Thyroid gland (tissue), 4 donors: ENCODE data around the gene NIPAL3. TPM values are rescaled to one million over a fixed set of nuclear protein-coding genes. Genes with fewer than 3 reads are reported as not detected.

ENCODE experiments used
- DNase-seq, 2 donors: peaks; one replicate each; pipeline ENCODE4 v3.0.0-alpha.2; 2019
- H3K27ac ChIP-seq, 3 donors: fragments of 200-600 bp; sonication (generic); 1 replicate in 2 of 3; 2 replicates in 1 of 3; pipeline ENCODE4 v1.5.1; 2016 to 2019; ENCODE audit warnings: mild to moderate bottlenecking in 1 of 3, moderate library complexity in 1 of 3
- H3K27me3 ChIP-seq: fragments of 200-600 bp; sonication (generic); one replicate; pipeline ENCODE4 v1.5.1; 2019
- H3K36me3 ChIP-seq, 2 donors: fragments of 200-600 bp; sonication (generic); one replicate each; pipeline ENCODE4 v1.5.1; 2016 to 2019
- H3K4me1 ChIP-seq, 2 donors: fragments of 200-600 bp; sonication (generic); one replicate each; pipeline ENCODE4 v1.5.1; 2017 to 2019
- H3K4me3 ChIP-seq, 3 donors: fragments of 200-600 bp; sonication (generic); replicated peaks in 1 of 3; 1 replicate in 2 of 3; 2 replicates in 1 of 3; pipeline ENCODE4 v1.5.1; 2016; ENCODE audit warnings: mild to moderate bottlenecking in 1 of 3
- H3K9me3 ChIP-seq: fragments of 200-600 bp; sonication (generic); one replicate; pipeline ENCODE4 v1.5.1; 2017
- POLR2A ChIP-seq, 2 donors: fragments of 450-650 bp; IDR thresholded peaks; one replicate each; pipeline ENCODE4 v1.6.1; 2017; ENCODE audit warnings: antibody characterized with exemption in 2 of 2, mild to moderate bottlenecking in 2 of 2, moderate library complexity in 1 of 2
- WGBS, 2 donors: methylation state at CpG; one replicate each; pipeline ENCODE4 v1.1.5; 2017; 5-methylcytosine and 5-hydroxymethylcytosine counted together
- intact Hi-C: fragments of 100-400 bp; cut with DNase I; formaldehyde crosslinking; loops from one replicate; pipeline ENCODE4 v1.15.1; 2023
- total RNA-seq, 4 donors: library from RNA; depleted of rRNA; stranded (reverse); fragments of >200 nt; gene quantifications; one replicate each; pipeline ENCODE4 v1.2.3, GENCODE V29; 2016
- TF ChIP-seq, protein P1 (sequence below), 6 experiments: fragments of 200-600 bp in 3 of 6; fragments of 450-650 bp in 3 of 6; sonication (generic) in 3 of 6; IDR thresholded peaks; one replicate each; pipeline ENCODE4 v1.5.1; 2016 to 2019; ENCODE audit warnings: antibody characterized with exemption in 6 of 6, mild to moderate bottlenecking in 2 of 6, inconsistent platforms in 1 of 6, moderate library complexity in 1 of 6

The NIPAL3 gene
- total RNA-seq, 4 donors from 2014 or later: 71.2 to 145 (median 121) TPM

DNA sequence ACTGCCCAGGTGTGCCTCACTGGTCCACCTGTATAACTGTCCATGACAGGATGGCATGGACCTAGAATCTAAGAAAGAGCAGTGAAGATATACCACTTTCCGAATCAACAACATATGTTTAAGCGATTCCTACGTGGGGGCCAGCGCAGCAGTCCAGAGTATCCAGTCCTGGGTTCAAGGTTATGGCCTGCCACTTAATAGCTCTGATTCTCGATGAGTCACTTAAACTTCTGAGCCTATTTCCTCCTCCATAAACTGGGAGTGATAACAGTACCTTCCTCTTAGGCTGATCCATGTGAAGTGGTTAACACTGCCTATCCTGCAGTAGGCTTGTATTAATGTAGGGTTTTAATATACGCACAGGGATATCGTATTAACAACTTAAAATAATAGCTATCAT, 4.9 kb upstream of the NIPAL3 start:
- H3K27me3 ChIP-seq: no peaks in the 10 kb centered on the region
- peaks cover 9 to 14% of the 10 kb centered on the region in 2 donors for H3K4me1 ChIP-seq
- H3K9me3 ChIP-seq: no peaks in the 10 kb centered on the region
- 96 to 99% methylated on average over 4 to 7 of the region's 7 CpGs for WGBS, 2 donors
- TF ChIP-seq, protein P1, sequence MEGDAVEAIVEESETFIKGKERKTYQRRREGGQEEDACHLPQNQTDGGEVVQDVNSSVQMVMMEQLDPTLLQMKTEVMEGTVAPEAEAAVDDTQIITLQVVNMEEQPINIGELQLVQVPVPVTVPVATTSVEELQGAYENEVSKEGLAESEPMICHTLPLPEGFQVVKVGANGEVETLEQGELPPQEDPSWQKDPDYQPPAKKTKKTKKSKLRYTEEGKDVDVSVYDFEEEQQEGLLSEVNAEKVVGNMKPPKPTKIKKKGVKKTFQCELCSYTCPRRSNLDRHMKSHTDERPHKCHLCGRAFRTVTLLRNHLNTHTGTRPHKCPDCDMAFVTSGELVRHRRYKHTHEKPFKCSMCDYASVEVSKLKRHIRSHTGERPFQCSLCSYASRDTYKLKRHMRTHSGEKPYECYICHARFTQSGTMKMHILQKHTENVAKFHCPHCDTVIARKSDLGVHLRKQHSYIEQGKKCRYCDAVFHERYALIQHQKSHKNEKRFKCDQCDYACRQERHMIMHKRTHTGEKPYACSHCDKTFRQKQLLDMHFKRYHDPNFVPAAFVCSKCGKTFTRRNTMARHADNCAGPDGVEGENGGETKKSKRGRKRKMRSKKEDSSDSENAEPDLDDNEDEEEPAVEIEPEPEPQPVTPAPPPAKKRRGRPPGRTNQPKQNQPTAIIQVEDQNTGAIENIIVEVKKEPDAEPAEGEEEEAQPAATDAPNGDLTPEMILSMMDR (IDR thresholded peaks at IDR 0.05): no peak
- TF ChIP-seq POLR2A (IDR thresholded peaks at IDR 0.05): no peak
- DNase-seq: no peak
- intact Hi-C loops: loop anchor here (10.0 kb wide), 1 partner anchor 224 kb away; no protein-coding TSS in a partner anchor
- no peak overlapping the region for H3K27ac ChIP-seq
- H3K36me3 ChIP-seq: no peaks in the 10 kb centered on the region
- no peak overlapping the region for H3K4me3 ChIP-seq

DNA sequence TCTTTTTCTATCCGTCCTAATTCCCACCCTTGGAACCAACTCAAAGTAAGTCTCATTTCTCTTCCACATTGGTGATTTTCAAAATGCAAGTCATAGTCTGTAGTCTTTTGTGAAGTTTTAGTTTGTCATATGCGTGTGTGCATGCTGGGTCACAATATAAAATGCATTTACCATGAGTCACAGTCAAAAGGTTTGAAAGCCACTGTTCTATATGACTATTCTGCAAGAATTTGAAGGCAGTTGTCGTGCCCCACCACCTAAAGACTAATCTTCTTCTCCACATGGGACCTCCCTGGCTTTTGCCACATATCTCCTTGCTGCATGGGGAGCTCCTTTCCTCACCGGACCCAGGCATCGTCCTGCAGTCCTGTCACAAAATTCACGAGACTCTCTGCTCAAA, 3.6 kb upstream of the NIPAL3 start:
- H3K36me3 ChIP-seq: no peaks in the 10 kb centered on the region
- DNase-seq: no peak
- H3K4me1 ChIP-seq: peaks cover 15 to 21% of the 10 kb centered on the region in 2 donors
- H3K27me3 ChIP-seq: no peaks in the 10 kb centered on the region
- H3K27ac ChIP-seq: no peak overlapping the region
- TF ChIP-seq, protein P1 (IDR thresholded peaks at IDR 0.05): no peak
- no peak for TF ChIP-seq POLR2A (IDR thresholded peaks at IDR 0.05)
- WGBS, 2 donors: 93 to 94% methylated on average over 6 of the region's 6 CpGs
- intact Hi-C loops: loop anchor here (10.0 kb wide), 1 partner anchor 223 kb away; no protein-coding TSS in a partner anchor
- no peaks in the 10 kb centered on the region for H3K9me3 ChIP-seq
- no peak overlapping the region for H3K4me3 ChIP-seq

- Histone ChIP-seq H3K9me3 (no peaks in the 10 kb centered on the region), H3K27me3 (no peaks in the 10 kb centered on the region), H3K4me3 (no peak overlapping the region), H3K4me1 (peaks cover 16 to 24% of the 10 kb centered on the region in 2 donors), H3K36me3 (no peaks in the 10 kb centered on the region), H3K27ac (no peak overlapping the region)
- TF ChIP-seq POLR2A (IDR thresholded peaks at IDR 0.05): no peak
- TF ChIP-seq, protein P1 (IDR thresholded peaks at IDR 0.05): no peak
- WGBS, 2 donors: 89 to 95% methylated on average over 1 of the region's 1 CpG
- no peak for DNase-seq
- intact Hi-C loops: loop anchor here (10.0 kb wide), 1 partner anchor 222 kb away; no protein-coding TSS in a partner anchor
Measured at GRCh38 chr1:24412408-24412807, 3.2 kb upstream of the NIPAL3 start.

DNA sequence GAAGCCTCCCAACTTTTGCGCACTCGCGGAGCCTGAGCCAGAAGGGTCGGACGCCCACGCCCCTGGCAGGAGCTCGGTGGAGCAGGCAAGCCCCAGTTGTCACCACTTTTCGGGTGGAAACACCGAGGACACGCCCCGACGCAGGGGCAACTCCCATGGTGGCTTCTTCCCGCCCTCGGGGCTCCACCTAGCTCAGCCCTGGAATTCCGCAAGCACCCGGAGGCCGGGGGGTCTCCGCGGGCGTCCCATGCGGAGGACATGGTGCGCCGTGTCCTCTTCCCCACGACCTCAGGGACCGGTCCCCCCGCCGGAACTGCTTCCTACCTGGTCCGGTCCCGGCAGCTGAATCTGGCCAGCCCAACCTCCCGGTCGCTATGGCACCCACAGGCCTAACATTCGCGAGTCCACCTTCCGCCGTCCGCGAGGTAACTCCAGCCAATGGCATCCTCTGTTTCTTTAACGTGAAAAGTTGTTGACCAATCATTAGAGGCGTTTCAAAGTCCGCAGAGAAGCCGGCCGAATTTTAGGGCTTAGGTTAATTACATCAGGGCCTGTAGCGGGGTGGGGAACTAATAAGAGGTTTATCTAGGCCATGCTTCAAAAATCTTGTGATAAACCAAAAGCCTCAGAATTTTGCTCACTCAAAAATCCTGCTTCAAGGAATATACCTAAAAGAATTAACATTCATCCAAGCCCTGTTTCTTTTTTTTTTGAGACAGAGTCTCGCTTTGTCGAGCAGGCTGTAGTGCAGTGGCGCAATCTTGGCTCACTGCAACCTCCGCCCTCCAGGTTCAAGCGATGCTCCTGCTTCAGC, 2.0 kb upstream of the NIPAL3 start, which contains the start of gene STPG1:
TSS of gene STPG1 (minus strand) at position 433 of the 814 bp plus-strand sequence. CDS start 12,394 bp downstream, outside the sequence.
- Histone ChIP-seq H3K27ac (peak within 1 kb of the TSS; percentile 19 to 78 (median 61)), H3K27me3 (no peaks in the 10 kb centered on the region), H3K36me3 (no peaks in the 10 kb centered on the region), H3K4me3 (peak within 1 kb of the TSS; percentile 8 to 68 (median 49)), H3K9me3 (no peaks in the 10 kb centered on the region), H3K4me1 (peaks cover 26 to 33% of the 10 kb centered on the region in 2 donors)
- WGBS, 2 donors: 6 to 10% methylated on average over 26 to 44 of the region's 48 CpGs
- TF ChIP-seq, protein P1 (IDR thresholded peaks at IDR 0.05): no peak
- peak; percentile 60 to 73 for TF ChIP-seq POLR2A (IDR thresholded peaks at IDR 0.05)
- intact Hi-C loops: loop anchor here (10.0 kb wide), 1 partner anchor 221 kb away; no protein-coding TSS in a partner anchor
- DNase-seq: peak; percentile 92 to 93
